ENCODE data around the gene DOC2A. TPM values are rescaled to one million over a fixed set of nuclear protein-coding genes. Genes with fewer than 3 reads are reported as not detected.
A peak's percentile ranks its signal among the peaks of the same experiment; 100 is the strongest.

Gene DOC2A
- total RNA-seq, 2 experiments from 2014 or later = 0.14 TPM

GRCh38 chr16:30027588-30028437, 17.0 kb upstream of the DOC2A start:
- Mint-ChIP-seq H3K36me3 (ENCODE audit: low read depth) (no peaks in the 10 kb centered on the region), H3K4me1 (ENCODE audit: low read depth) (peaks cover 14% of the 10 kb centered on the region), H3K4me3 (no peak overlapping the region), H3K27ac (no peak overlapping the region), H3K27me3 (peaks cover 49% of the 10 kb centered on the region), H3K9me3 (no peaks in the 10 kb centered on the region)
- Histone ChIP-seq H3K4me1 (ENCODE audit: insufficient read depth, low read length) (peaks cover 23% of the 10 kb centered on the region), H3K4me3 (ENCODE audit: low read length) (no peak overlapping the region), H3K9me3 (ENCODE audit: control insufficient read depth in 1 of 2, insufficient read depth in 1 of 2, low read length in 2 of 2) (peaks cover 0 to 17% of the 10 kb centered on the region in 2 experiments), H3K27ac (ENCODE audit: low read depth in 1 of 2, low read length in 2 of 2) (no peak overlapping the region), H3K36me3 (ENCODE audit: insufficient read depth, low read length) (no peaks in the 10 kb centered on the region), H3K27me3 (ENCODE audit: control insufficient read depth in 1 of 2, insufficient read depth in 2 of 2, low read length in 2 of 2) (peaks cover 42 to 47% of the 10 kb centered on the region in 2 experiments)
- DNase-seq = no peak
- ChIA-PET CTCF (no interaction called here), POLR2A (no interaction called here)
- ATAC-seq (ENCODE audit: poor library complexity) = no peak
- TF ChIP-seq CTCF (IDR thresholded peaks at IDR 0.05) = no peak
- intact Hi-C loops (cut with DNase I, micrococcal nuclease) = no loop called here

- H3K27me3 ChIP-seq (ENCODE audit: control insufficient read depth in 1 of 2, insufficient read depth in 2 of 2, low read length in 2 of 2) = peaks cover 29 to 36% of the 10 kb centered on the region in 2 experiments
These were observed 15.6 kb upstream of the DOC2A start for GRCh38 chr16:30026449-30026848.

GRCh38 chr16:30025574-30025973, 14.7 kb upstream of the DOC2A start:
- Histone ChIP-seq H3K9me3 (ENCODE audit: control insufficient read depth in 1 of 2, insufficient read depth in 1 of 2, low read length in 2 of 2) (peaks cover 0 to 10% of the 10 kb centered on the region in 2 experiments), H3K27ac (ENCODE audit: low read depth in 1 of 2, low read length in 2 of 2) (no peak overlapping the region), H3K4me3 (ENCODE audit: low read length) (no peak overlapping the region), H3K27me3 (ENCODE audit: control insufficient read depth in 1 of 2, insufficient read depth in 2 of 2, low read length in 2 of 2) (peaks cover 22 to 32% of the 10 kb centered on the region in 2 experiments), H3K4me1 (ENCODE audit: insufficient read depth, low read length) (peaks cover 16% of the 10 kb centered on the region), H3K36me3 (ENCODE audit: insufficient read depth, low read length) (no peaks in the 10 kb centered on the region)
- Mint-ChIP-seq H3K36me3 (ENCODE audit: low read depth) (no peaks in the 10 kb centered on the region), H3K4me3 (no peak overlapping the region), H3K4me1 (ENCODE audit: low read depth) (peaks cover 20% of the 10 kb centered on the region), H3K27me3 (peaks cover 35% of the 10 kb centered on the region), H3K27ac (no peak overlapping the region), H3K9me3 (no peaks in the 10 kb centered on the region)
- TF ChIP-seq CTCF (IDR thresholded peaks at IDR 0.05) = no peak
- intact Hi-C loops (cut with DNase I, micrococcal nuclease) = no loop called here
- ChIA-PET CTCF (no interaction called here), POLR2A (no interaction called here)
- no peak for ATAC-seq (ENCODE audit: poor library complexity)
- DNase-seq = peak in 1 of 14 experiments; percentile 14

More at GRCh38 chr16:30026449-30026848, 15.6 kb upstream of the DOC2A start:
- ATAC-seq (ENCODE audit: poor library complexity) (no peak), DNase-seq (no peak)
- H3K4me1 Mint-ChIP-seq (ENCODE audit: low read depth) = peaks cover 12% of the 10 kb centered on the region
- H3K4me3 ChIP-seq (ENCODE audit: low read length) = no peak overlapping the region
- peaks cover 0 to 10% of the 10 kb centered on the region in 2 experiments for H3K9me3 ChIP-seq (ENCODE audit: control insufficient read depth in 1 of 2, insufficient read depth in 1 of 2, low read length in 2 of 2)
- no peaks in the 10 kb centered on the region for H3K9me3 Mint-ChIP-seq
- intact Hi-C loops (cut with DNase I, micrococcal nuclease) = no loop called here
- TF ChIP-seq CTCF (IDR thresholded peaks at IDR 0.05) = no peak
- H3K4me1 ChIP-seq (ENCODE audit: insufficient read depth, low read length) = peaks cover 15% of the 10 kb centered on the region
- no peak overlapping the region for H3K27ac ChIP-seq (ENCODE audit: low read depth in 1 of 2, low read length in 2 of 2)
- no peak overlapping the region for H3K4me3 Mint-ChIP-seq
- POLR2A ChIA-PET = no interaction called here
- H3K27ac Mint-ChIP-seq = no peak overlapping the region
- H3K27me3 Mint-ChIP-seq = peaks cover 38% of the 10 kb centered on the region
- CTCF ChIA-PET = no interaction called here
- H3K36me3 ChIP-seq (ENCODE audit: insufficient read depth, low read length) = no peaks in the 10 kb centered on the region
- H3K36me3 Mint-ChIP-seq (ENCODE audit: low read depth) = no peaks in the 10 kb centered on the region

Measured in CD4-positive, alpha-beta T cell (primary cell).